ENCODE data around the gene TOMM40L.
"Not testable (repeated sequence)": the region's sequence is repeated elsewhere in the genome, so short reads cannot be mapped to it uniquely, and the experiment has no call there.

The TOMM40L gene

DNA sequence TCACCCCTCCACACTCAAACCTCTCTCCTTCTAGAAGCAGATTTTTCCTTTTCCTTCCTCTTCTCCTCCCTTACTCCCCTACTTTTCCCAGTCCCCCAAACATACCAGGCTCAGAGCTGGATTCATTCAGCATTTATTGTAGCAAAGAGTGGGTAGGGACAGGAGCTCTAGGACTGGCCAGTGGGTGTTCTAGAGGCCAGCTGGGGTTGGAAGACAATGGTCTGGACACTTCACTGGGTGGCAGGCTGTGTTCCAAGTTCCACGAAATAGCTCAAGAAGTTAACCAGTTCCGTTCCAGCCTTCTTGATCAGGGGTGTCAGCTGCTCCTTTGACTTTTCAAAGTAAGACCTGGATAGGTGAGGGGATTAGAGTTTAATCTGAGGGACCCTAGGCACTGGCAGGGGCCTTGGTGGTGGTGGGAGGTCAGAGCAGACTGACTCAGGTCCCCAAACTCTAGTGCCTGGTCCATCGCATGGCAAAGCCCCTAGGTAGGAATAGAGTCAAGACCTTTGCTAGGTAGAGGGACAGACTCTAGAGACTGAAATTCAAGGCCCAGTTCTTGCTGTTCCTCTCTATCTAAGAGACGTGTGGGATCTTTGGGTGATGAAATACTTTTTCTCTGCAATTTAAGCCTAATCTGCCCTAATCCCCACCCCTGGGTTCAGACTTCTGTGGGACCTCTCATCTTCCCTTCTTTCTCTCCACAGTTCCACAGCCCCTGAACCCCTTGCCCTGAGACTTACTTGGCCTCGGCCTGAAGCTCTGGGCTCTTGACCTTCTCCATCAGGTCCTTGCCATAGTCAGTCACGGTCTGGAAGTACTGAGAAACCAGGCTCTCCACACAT is 3.5 kb upstream of the TOMM40L start:
- DNase-seq, result no peak

- no peak for DNase-seq
These were observed 1.8 kb upstream of the TOMM40L start for GRCh38 chr1:161223805-161224694.

GRCh38 chr1:161224695-161225087 is 1.2 kb upstream of the TOMM40L start:
- DNase-seq, result not testable (repeated sequence)

GRCh38 chr1:161225178-161225533 is 704 bp upstream of the TOMM40L start:
- no peak for DNase-seq

DNA sequence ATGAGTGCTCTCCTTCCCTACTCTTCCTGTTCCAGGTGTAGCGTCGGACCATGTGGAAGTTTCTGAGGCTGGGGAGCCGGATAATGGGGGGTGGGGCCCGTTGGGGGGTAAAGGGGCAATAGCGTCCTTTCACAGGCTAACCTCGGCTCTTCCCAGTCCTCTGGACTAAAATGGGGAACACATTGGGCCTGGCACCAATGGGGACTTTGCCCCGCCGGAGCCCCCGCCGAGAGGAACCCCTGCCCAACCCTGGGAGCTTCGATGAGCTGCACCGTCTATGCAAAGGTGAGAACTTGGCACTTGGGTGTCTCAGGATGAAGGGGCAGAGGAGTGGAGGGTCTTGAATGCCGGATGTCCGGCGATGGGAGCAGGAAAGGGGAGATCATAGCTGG is 456 bp downstream of the TOMM40L start:
- DNase-seq, result no peak

- DNase-seq, result no peak
These were observed 899 bp downstream of the TOMM40L start for GRCh38 chr1:161226759-161227158.

- DNase-seq, result peak; percentile 73
These were observed 1.5 kb downstream of the TOMM40L start for GRCh38 chr1:161227196-161227871.

DNA sequence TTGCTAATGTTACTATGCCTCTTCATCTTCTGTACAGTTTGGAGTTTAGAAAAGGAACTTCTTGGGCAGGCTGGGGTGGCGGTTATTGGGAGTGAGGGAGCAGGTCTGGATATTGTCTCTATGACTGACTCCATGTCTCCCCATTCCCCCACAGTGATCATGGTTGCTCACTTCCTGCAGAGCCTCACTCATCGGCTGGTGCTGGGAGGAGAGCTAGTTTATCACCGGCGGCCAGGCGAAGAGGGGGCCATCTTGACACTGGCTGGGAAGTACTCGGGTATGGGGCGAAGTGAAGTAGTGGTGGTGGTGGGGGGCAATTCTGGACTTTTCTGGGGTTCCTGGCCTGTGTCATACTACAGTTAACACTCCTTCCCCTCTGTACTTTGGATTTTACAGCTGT is 2.2 kb downstream of the TOMM40L start:
- DNase-seq, result no peak

DNA sequence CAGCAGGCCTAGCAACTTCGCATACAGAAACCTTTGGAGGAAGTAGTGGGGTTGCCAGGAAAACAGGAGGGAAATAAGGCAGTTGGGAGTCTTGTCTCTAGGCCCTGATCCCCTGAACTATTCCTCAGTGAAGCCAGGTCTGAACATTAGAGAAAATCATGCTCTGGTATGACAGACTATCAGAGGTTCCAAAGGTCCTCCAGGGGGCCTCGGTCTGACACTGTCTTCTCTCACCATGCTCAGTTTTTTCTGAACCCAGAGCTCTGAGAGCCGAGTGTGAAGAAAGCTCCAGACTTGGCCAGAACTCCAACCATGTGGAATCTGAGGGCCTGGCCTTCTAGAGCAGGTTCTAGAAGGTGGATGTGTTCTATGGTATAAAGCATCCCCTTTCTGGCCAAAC is 4.0 kb downstream of the TOMM40L start:
- DNase-seq, result no peak

DNA sequence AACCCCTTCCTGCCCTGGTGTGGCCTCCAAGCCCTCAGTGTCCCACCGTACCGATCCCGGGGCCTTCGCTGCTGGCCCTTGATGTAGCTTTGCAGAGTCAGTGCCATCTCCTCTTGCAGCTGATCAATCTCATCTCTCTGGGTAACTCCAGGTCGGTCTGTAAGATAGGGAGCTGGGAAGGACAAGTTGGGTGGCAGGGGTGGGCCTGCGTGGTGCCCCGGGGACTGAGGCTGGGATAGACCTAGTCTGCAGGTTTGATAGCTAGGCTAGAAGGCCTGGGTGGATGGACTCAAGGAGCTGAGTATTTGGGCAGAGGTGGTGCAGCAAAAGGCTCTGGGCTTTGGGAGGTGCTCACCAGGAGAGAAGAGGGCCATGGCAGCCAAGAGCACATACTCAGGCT is 4.9 kb downstream of the TOMM40L start:
- no peak for DNase-seq

DNA sequence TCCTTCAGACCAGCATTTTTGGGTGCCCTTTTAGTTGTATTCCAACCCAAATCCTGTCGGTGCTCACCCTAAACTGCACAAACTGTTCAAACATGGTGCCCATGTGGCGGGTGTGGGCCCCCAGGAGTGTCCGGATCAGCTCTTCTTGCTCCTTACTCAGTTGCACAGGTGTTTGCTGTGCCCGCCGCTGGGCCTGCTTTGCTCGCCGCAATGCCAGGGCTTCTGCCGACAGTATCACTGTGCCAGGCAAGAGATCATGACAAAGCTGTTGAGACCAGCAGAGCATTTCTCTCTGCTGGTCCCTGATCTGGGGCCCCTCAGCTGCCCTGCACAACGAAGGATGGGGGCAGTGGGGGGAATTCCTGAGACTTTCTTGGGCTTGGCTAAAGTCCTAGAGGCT is 7.2 kb downstream of the TOMM40L start:
- DNase-seq, result no peak

- DNase-seq, result no peak
These were observed 10.3 kb downstream of the TOMM40L start for GRCh38 chr1:161235957-161236775.

GRCh38 chr1:161238039-161238473 is 12.2 kb downstream of the TOMM40L start, which contains the start of gene NR1I3:
Gene NR1I3, minus strand, starts transcription at chr1:161238203. Its CDS starts 1,638 bp downstream, at chr1:161236565.
- no peak for DNase-seq

- no peak for DNase-seq
These were observed 15.8 kb downstream of the TOMM40L start for GRCh38 chr1:161241682-161242081.

DNA sequence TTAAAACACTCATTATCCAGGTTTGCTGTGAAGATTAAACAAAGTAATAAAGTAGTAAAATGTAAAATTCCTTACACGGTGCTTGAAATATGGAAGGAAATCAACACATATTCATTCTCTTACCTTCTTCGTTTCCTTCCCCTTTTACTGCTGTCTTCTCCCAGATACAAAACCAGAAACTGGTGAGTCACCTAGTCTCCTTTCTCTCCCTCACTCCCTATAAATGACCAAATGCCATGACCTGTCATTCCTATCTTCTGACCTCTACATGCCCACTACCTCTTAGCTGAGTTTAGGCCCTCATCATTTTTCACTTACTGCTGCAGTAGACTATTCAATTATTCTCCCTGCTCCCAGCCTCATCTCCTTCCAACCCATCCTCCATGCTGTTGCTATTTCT is 16.5 kb downstream of the TOMM40L start:
- DNase-seq, result no peak

GRCh38 chr1:161244888-161245287 is 19.0 kb downstream of the TOMM40L start:
- no peak for DNase-seq

DNA sequence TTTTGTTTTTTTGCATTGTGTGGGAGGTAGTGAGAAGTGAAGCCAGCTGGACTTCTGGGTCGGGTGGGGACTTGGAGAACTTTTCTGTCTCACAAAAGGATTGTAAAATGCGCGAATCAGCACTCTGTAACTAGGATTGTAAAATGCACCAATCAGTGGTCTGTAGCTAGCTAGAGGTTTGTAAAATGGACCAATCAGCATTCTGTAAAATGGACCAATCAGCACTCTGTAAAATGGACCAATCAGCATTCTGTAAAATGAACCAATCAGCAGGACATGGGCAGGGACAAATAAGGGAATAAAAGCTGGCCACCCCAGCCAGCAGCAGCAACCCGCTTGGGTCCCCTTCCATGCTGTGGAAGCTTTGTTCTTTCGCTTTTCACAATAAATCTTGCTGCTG is 24.2 kb downstream of the TOMM40L start:
- not testable (repeated sequence) for DNase-seq

DNA sequence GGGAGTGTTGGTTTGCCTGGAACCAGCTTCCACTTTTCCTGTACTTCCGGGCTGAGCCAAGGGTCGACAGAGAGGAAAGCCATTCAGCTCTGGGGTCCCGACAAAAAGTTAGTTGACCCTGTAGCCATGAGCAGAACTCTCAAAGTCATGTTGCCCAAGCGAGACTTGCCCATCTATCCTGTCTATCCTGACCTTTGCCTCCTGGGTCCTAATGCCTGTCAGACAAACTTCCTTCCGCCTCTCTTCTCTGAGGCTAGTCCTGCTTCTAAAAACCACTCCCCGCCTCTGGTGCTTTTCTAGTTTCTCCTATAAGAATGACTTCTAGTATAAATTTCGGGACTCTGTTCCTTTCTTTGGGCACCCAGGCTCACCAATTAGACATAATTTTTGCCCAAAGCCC is 25.0 kb downstream of the TOMM40L start:
- no peak for DNase-seq

- DNase-seq, result no peak
These were observed 25.7 kb downstream of the TOMM40L start for GRCh38 chr1:161251579-161251978.

- DNase-seq, result not testable (repeated sequence)
These were observed 29.4 kb downstream of the TOMM40L start for GRCh38 chr1:161255302-161255701.

- not testable (repeated sequence) for DNase-seq
These were observed 30.2 kb downstream of the TOMM40L start for GRCh38 chr1:161255955-161256520.

- DNase-seq, result not testable (repeated sequence)
These were observed 31.2 kb downstream of the TOMM40L start for GRCh38 chr1:161257109-161257508.
